K562 (cell line): ENCODE measurements around the gene APBB2. TPM values are rescaled to one million over a fixed set of nuclear protein-coding genes. Genes with fewer than 3 reads are reported as not detected.

Experiments used
- FOXA3 ChIP-seq, 2 experiments: fragments of 450-650 bp in 1 of 2; sonication (generic) in 1 of 2; formaldehyde crosslinking; IDR thresholded peaks in 1 of 2; conservative IDR thresholded peaks in 1 of 2; 2 replicates each; pipeline versions ENCODE4 v1.4.0 to v1.8.0; 2020 to 2022; ENCODE audit warnings: mild to moderate bottlenecking in 2 of 2, missing genetic modification reagents in 1 of 2
- ZMIZ1 ChIP-seq, 2 experiments: fragments of 150-350 bp in 1 of 2; IDR thresholded peaks; 2 replicates each; pipeline ENCODE4 v1.6.1; 2012 to 2016; ENCODE audit warnings: low read depth in 2 of 2, low read length in 2 of 2, mild to moderate bottlenecking in 1 of 2, moderate library complexity in 1 of 2
- polyA plus RNA-seq, 8 experiments: library from polyadenylated mRNA; depleted of rRNA in 4 of 8; stranded (reverse) in 5 of 8; unstranded in 3 of 8; fragments of >200 nt; fragmentation: Nextera tagmentation in 2 of 8; fragmentation: Illumina TruSeq in 1 of 8; extraction: Ambion mirVana in 2 of 8; extraction: Trizol in 1 of 8; gene quantifications; 2 replicates each; pipeline versions ENCODE4 v1.2.1 to v1.2.3, GENCODE V29; 2011 to 2014; ENCODE audit warnings: inconsistent platforms in 1 of 8, missing spikeins in 1 of 8
- total RNA-seq, 7 experiments: library from RNA; depleted of rRNA in 6 of 7; stranded (reverse); fragments of >200 nt in 6 of 7; fragmentation: Illumina TruSeq in 2 of 7; extraction: Trizol in 2 of 7; gene quantifications; 2 replicates each; pipeline versions ENCODE4 v1.2.1 to v1.2.3, GENCODE V29; 2011 to 2021; ENCODE audit warnings: low replicate concordance in 1 of 7
- TF ChIP-seq, protein P1 (sequence below): fragments of 450-650 bp; conservative IDR thresholded peaks from 2 replicates; pipeline ENCODE4 v1.6.1; 2016; ENCODE audit warnings: missing genetic modification characterization, low read depth, mild to moderate bottlenecking, missing compliant biosample characterization, moderate library complexity
- TF ChIP-seq, protein P2 (sequence below): fragments of 450-650 bp; IDR thresholded peaks from 2 replicates; pipeline ENCODE4 v1.6.1; 2018; ENCODE audit warnings: mild to moderate bottlenecking, low read depth; ENCODE audit not compliant: partially characterized antibody
- TF ChIP-seq, protein P3 (sequence below): fragments of 250-450 bp; sonication (Bioruptor Pico); IDR thresholded peaks from 2 replicates; pipeline ENCODE4 v1.4.0; 2020; ENCODE audit warnings: mild to moderate bottlenecking, moderate library complexity

APBB2 gene
- total and polyA plus RNA-seq, 9 of the 15 experiments (the other 6 are each of a cell fraction or from before 2014, with no cell fraction given) = 0.08 to 2.1 (median 1.4) TPM

DNA sequence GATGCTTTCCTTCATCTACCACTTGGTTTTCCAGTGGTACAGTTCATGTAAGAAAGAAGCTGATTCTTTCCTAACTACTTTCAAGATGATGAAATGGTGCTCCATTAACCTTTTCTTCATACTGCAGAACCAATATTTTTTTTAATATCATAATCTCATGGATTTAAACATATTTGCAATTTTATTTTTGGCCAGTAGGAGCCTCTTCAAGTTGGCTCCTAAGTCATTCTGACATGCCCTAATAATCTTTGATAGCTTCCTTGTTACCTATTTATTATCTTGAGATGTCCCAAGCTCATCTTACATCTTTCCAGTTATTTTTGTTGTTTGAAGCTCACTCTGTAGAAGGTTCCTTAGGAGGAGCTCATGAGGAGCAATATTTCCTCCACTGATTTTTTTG, 170.2 kb downstream of the APBB2 start (continued):
- TF ChIP-seq, protein P1, sequence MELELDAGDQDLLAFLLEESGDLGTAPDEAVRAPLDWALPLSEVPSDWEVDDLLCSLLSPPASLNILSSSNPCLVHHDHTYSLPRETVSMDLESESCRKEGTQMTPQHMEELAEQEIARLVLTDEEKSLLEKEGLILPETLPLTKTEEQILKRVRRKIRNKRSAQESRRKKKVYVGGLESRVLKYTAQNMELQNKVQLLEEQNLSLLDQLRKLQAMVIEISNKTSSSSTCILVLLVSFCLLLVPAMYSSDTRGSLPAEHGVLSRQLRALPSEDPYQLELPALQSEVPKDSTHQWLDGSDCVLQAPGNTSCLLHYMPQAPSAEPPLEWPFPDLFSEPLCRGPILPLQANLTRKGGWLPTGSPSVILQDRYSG (tag) = no peak
- TF ChIP-seq FOXA3 (CRISPR knock-in tag; conservative IDR thresholded peaks at IDR 0.05 in 1 of 2, IDR thresholded peaks at IDR 0.05 in 1 of 2) = no peak
- TF ChIP-seq, protein P2, sequence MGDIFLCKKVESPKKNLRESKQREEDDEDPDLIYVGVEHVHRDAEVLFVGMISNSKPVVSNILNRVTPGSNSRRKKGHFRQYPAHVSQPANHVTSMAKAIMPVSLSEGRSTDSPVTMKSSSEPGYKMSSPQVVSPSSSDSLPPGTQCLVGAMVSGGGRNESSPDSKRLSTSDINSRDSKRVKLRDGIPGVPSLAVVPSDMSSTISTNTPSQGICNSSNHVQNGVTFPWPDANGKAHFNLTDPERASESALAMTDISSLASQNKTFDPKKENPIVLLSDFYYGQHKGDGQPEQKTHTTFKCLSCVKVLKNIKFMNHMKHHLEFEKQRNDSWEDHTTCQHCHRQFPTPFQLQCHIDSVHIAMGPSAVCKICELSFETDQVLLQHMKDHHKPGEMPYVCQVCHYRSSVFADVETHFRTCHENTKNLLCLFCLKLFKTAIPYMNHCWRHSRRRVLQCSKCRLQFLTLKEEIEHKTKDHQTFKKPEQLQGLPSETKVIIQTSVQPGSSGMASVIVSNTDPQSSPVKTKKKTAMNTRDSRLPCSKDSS = no peak
- TF ChIP-seq, protein P3, sequence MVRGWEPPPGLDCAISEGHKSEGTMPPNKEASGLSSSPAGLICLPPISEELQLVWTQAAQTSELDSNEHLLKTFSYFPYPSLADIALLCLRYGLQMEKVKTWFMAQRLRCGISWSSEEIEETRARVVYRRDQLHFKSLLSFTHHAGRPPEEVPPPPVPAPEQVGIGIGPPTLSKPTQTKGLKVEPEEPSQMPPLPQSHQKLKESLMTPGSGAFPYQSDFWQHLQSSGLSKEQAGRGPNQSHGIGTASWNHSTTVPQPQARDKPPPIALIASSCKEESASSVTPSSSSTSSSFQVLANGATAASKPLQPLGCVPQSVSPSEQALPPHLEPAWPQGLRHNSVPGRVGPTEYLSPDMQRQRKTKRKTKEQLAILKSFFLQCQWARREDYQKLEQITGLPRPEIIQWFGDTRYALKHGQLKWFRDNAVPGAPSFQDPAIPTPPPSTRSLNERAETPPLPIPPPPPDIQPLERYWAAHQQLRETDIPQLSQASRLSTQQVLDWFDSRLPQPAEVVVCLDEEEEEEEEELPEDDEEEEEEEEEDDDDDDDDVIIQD (CRISPR knock-in tag) = no peak
- no peak for TF ChIP-seq ZMIZ1 (IDR thresholded peaks at IDR 0.05; ENCODE audit: low read depth in 2 of 2, low read length in 2 of 2)
- TF ChIP-seq, all 486 proteins: peak for 0
